KBM-7 (cell line): ENCODE data around the gene A2M.

ENCODE experiments used
- DNase-seq: peaks from one replicate; pipeline ENCODE4 v3.0.0-alpha.2; 2015
- in situ Hi-C: fragments of 300-500 bp; cut with MboI; formaldehyde crosslinking; loops from 2 replicates; pipeline ENCODE4 v1.14.3; 2020; ENCODE audit warnings: low sequenced_read_pairs, low pct_unique_long_range_greater_than_20kb, mixed read lengths

The A2M gene

DNA sequence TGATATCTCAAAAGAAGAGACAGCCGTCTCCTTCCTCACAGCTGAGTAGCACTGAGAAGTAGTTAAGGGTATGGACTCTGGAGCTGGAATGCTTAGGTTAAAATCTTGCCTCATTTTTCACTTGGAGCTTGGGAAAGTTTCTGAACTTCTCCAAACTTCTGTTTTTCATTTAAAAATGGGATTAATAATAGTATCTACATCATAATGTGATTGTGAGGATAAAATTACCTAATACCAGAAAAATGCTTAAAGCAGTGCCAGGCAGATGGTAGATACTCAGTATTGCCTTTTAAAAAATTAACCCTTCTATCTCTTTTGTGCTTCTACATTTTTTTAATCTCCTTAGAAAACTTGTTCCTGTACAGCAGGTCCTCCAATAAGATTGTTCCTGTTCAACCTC is 63.1 kb downstream of the A2M start:
- DNase-seq = no peak
- in situ Hi-C loops = no loop called here

DNA sequence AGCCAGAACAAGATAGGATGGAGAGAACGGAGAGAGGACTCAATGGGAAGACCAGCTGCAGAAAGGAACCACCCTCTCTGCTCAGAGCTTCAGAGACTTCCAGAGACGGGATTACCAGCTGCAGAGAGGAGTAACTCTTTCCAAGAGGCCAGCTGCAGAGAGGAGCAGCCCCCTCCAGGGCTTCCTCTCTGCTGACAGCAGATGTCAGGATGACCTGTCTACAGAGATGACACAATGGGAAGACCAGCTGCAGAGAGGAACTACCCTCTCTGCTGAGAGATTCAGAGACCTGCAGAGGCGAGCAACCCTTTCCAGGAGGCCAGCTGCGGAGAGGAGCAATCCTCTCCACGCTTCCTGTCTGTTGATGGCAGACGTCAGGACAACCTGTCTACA is 64.6 kb downstream of the A2M start:
- in situ Hi-C loops = no loop called here
- no peak for DNase-seq

DNA sequence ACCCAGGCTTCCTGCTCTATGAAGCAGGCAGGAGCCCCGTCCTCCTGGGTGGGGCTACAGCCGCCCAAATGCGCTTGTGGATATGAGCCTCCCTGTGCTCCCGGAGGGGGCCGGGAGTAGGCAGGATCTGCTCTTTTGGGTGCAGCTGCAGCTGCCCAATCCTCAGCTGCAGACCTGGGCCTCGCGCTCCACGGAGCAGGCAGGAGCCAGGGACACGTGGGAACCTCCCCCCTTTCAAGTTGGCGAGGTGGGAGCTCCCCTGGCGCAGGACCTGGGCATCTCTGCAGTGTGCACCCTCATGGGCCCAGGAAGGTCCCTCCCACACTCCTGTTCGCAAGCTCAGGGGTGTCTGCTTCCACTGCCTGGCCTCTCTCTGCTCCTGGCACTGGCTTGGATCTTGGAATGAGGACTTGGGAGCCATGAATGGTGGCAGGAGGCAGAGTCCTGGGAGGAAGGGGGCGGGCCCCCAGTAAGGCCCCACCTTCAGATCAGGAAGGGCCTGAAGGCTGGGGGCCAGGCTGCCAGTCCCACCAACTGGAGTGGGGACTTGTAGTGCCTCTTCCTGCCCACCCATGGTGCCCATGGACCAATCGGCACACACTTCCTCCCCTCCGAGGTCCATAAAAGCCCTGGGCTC is 65.1 kb downstream of the A2M start:
- in situ Hi-C loops = no loop called here
- DNase-seq = no peak

DNA sequence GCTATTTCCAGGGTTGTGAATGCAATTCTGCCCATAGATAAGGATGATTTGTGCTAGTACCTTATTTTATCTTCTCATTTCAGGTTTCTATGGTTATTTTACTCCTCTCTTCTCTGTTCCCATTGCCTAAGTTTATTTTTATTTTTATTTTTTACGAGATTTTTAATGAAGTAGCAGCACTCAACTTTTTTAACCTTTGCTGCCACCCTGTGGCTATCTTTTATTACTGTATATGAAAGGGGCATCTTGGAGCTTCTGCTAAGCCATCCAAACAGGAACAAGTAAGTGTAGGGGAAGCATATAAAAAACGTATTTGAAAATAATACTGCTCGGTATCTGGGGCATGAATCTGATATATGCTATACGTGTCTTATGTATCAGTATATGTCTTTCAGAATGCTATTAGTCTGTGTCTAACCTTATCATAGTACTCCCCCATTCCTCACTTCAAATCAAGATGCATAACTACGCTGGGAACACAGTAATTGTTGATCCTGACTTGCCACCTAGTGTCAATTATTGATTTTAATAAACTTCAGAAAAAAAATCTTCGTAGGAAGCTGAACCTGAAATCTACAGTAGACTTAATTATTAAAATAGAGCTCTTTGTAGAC is 66.1 kb downstream of the A2M start:
- peak; percentile 78 for DNase-seq
- in situ Hi-C loops = loop anchor here (25.0 kb wide), 1 partner anchor 387 kb away; the partner anchor contains the start of gene MFAP5

DNA sequence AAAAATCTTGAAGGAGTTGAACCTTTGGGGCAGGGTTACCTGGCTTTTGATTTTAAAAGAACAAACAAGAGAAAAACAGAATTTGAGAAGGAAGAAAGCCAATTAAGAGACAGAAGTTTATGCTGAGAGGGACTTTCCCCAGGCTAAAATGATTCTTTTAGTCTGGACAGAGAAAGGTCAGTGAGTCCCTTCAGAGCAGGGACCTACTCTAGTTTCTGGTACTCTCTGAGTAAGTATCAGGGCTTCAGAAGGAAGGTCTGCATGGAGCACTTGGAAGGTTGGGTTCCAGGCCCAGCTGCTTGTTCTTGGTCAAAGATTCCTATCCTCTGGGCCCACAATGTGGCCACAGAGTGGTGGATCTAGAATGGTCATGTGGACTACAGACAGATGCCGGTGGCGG is 66.8 kb downstream of the A2M start:
- in situ Hi-C loops = loop anchor here (25.0 kb wide), 1 partner anchor 387 kb away; the partner anchor contains the start of gene MFAP5
- DNase-seq = no peak

DNA sequence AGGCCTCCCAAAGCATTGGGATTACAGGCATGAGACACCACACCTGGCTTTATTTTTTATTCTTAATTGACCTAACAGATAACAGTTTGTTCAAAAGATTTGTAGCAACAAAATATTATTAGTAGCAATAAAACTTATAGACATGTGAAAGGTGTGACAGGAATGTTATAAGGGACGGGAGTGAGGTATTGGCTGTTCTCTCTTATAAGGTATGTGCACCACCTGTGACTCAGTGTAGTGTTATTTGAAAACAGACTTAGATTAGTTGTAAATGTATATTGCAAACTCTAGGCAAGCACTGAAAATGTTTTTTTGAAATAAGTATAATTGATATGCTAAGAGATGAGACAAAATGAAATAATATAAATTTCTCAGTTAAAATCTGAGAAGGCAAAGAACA is 68.6 kb downstream of the A2M start:
- no peak for DNase-seq
- in situ Hi-C loops = loop anchor here (25.0 kb wide), 1 partner anchor 385 kb away; the partner anchor contains the start of gene MFAP5

DNA sequence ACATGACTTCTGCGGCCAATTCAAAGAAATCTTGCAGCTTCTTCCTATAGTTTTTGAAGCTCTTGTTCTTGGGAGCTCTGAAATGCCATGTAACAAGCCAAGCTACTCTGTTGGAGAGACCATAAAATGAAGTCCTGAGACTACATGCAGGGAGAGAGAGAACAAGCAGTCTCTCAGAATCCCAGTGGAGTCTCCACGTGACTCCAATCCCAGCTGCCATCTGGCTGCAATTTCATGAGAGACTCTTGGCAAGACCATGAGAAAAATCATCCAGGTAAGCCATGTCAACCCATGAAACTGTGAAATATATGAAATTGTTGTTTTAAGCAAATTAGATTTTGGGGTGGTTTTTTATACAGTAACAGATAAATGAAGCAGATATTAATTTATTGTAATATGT is 72.0 kb downstream of the A2M start:
- no peak for DNase-seq
- in situ Hi-C loops = loop anchor here (25.0 kb wide), 1 partner anchor 381 kb away; the partner anchor contains the start of gene MFAP5

DNA sequence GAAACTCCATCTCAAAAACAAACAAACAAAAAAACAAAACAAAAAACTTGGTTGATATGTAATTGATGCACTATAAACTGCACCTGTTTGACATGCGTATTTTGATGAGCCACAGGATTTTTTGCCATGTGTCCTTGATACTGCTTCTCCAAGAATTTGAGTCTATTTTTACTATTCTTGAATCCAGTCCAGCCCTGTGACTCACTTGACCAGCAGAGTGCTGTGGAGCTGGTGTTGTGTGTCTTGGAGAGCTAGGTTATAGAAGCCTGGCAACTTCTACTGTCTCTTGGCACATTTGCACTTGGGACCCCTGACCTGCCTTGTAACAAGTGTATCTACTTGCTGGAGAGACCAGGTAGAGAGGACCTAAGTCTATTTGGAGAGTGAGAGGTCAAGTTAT is 74.4 kb downstream of the A2M start:
- in situ Hi-C loops = loop anchor here (25.0 kb wide), 1 partner anchor 379 kb away; the partner anchor contains the start of gene MFAP5
- no peak for DNase-seq

DNA sequence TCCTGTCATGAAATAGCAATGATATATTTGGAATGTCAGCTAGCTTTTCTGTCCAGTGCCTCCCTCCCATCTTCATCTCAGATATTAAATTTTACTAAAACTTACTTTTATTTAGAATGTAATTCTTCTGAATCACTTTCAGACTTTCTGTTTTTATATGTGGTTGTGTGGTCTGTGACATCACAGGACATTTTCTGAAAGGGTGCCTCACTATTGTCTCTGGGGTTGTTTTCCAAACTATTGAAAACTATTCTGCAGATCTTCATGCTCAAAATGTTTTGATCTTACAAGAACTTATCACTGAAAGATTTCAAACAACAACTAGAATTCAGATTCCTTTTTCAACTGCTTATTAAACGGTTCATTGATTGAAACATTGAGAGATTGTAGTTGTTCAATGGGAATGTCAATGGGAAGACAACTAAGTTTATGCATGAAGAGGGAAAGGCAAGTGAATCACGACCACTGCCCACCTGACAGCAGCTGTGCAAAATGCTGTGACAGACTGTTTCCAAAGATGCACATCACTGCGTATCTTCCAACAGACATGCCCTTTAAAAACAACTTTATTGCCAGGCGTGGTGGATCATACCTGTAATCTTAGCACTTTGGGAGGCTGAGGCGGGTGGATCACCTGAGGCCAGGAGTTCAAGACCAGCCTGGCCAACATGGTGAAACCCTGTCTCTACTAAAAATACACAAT is 75.1 kb downstream of the A2M start:
- DNase-seq = no peak
- in situ Hi-C loops = loop anchor here (25.0 kb wide), 1 partner anchor 378 kb away; the partner anchor contains the start of gene MFAP5

DNA sequence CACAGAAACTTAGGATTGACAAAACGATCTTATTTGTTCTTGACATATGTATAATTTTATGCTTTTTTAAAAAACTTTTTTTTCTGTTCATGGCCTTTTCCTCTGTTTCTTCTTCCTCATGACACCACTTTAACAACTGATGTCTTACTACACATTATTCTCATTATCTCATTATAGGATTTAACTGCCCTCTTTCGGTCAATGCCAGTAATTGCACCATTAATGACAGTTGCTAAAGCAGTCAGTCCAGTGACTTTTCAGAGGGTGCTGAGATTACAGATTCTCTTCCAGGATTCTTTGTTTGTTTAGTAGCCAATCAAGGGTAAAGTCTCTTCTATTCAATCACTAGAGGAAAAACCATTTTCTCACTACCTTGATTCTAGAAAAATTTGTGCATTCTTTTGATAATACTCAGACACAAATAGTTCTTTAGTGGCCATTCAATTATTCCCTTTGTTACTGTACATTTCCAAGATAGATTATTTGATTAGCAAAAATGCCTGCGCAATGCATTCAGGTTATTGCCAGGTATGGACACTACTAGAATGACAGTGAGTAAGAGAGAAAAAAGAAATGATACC is 76.2 kb downstream of the A2M start:
- peak; percentile 60 for DNase-seq
- in situ Hi-C loops = loop anchor here (25.0 kb wide), 1 partner anchor 377 kb away; the partner anchor contains the start of gene MFAP5

DNA sequence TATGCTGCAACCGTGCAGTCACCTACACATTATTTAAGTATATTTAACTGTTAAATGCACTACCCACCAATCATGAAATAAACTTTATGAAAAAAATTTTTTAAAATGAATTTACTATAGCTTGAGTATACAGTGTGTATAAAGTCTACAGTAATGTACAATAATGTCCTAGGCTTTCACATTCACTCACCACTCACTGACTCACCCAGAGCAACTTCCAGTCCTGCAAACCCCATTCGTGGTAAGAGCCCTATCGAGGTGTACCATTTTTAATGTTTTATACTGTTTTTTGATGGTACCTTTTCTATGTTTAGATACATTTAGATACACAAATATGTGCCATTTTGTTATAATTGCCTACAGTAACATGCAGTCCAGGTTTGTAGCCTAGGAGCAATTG is 78.3 kb downstream of the A2M start:
- DNase-seq = no peak
- in situ Hi-C loops = loop anchor here (25.0 kb wide), 1 partner anchor 375 kb away; the partner anchor contains the start of gene MFAP5

DNA sequence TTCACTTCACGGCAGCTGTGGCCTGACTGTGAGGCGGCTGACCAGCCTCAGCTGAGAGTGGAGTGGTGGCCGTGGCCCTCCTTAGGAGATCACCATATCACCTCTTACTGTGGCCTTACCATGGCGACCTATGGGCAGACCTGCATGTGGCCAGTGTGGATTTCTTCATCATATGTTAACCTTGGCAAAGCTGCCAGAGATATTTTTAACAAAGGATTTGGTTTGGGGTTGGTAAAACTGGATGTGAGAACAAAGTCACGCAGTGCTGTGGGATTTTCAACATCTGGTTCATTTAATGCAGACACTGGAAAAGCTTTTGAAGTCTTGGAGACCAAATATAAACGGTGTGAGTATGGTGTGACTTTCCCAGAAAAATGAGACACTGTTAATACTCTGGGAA is 79.5 kb downstream of the A2M start:
- in situ Hi-C loops = loop anchor here (25.0 kb wide), 1 partner anchor 374 kb away; the partner anchor contains the start of gene MFAP5
- DNase-seq = no peak

DNA sequence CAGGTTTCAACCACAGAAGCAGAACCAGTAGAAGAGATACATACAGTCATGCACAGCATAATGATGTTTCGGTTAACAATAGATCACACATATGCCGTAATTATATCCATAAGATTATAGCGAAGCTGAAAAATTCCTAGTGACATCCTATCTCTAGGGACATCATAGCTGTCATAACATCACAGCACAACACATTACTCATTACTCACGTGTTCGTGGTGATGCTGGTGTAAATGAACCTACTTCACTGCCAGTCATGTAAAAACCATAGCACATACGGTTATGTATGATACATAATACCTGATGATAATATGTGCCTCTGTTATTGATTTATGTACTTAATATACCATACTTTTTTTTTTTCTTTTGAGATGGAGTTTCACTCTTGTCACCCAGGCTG is 81.6 kb downstream of the A2M start:
- no peak for DNase-seq
- in situ Hi-C loops = loop anchor here (25.0 kb wide), 1 partner anchor 372 kb away; the partner anchor contains the start of gene MFAP5

DNA sequence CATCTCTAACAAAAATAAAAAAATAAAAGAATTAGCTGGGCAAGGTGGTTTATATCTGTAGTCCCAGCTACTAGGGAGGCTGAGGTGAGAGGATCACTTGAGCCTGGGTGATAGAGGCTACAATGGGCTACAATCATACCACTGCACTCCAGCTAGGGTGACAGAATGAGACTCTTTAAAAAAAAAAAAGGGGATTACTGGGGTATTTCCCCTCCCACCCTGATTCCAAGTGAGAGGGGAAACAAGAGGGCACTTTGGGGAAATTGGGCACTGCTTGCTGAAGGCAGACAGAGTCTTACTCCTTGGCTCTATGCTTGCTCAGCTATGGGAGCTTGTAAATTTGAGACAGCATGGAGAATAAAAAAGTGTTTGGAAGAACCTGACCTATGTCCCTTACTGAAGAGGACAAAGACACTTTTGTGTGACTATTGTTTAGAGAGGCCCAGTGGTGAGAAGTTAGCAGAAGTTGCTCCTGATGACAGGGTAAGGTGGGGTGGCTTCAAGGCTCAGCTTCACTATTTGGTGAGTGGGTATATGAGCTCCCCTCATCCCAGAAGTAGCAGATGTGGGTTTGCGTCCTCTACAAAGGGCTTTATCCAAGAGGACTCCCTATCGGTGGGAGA is 82.3 kb downstream of the A2M start:
- in situ Hi-C loops = loop anchor here (25.0 kb wide), 1 partner anchor 371 kb away; the partner anchor contains the start of gene MFAP5
- no peak for DNase-seq

DNA sequence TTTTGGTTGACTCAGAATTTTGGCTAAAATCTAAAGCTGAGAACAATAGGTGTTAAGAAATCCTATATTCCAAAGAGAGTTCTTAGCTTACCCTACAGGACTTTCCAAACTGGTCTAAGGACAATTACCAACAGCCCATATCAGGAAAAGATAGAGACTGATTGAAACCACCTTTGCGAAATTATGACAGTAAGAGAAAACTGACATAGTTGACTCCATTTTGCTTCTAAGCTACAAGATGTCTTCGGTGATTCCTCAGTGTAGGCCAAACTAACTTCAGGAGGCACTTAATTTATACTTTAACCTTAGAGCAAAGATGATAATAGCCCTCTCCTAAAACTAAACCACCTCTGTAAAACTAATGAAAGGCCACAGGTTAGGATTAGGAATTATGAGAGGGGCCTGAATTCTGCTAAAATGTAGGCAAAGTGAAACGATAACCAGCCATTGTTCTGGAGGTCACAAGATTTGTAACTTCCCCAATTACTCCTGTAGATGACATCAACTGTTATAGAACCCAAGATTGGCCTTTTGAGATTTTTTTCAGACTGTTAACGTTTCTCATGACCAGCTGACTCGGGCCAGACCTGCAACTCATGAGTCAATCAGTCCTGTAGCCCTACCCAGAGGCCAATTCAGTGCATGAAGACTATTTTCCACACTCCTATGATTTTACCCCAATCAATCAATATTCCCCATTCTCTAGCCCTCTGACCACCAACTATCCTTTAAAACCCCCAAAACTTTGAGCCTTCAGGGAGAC is 83.3 kb downstream of the A2M start:
- peak; percentile 29 for DNase-seq

DNA sequence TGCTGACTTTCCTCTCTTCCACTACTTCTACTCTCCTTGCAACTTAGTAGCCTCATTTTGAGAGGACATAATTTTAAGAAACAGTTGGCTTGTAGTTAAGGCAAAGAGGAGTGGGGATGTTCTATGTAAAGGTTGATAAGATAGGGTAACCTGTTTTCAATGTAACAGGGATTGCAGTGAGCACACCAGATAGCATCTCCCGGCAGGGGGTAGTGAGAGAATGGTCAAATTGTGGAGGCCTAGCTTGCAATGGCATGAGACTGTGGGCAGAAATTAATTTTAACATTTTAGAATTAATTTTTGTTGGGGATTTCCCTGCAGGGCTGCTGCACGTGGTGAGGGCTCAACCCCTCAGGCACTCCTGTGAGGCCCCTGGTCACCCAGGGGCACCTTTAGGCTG is 84.9 kb downstream of the A2M start:
- DNase-seq = no peak
- in situ Hi-C loops = loop anchor here (25.0 kb wide), 1 partner anchor 368 kb away; the partner anchor contains the start of gene MFAP5

More for the DNA sequence above, 83.3 kb downstream of the A2M start:
- in situ Hi-C loops = loop anchor here (25.0 kb wide), 1 partner anchor 370 kb away; the partner anchor contains the start of gene MFAP5

DNA sequence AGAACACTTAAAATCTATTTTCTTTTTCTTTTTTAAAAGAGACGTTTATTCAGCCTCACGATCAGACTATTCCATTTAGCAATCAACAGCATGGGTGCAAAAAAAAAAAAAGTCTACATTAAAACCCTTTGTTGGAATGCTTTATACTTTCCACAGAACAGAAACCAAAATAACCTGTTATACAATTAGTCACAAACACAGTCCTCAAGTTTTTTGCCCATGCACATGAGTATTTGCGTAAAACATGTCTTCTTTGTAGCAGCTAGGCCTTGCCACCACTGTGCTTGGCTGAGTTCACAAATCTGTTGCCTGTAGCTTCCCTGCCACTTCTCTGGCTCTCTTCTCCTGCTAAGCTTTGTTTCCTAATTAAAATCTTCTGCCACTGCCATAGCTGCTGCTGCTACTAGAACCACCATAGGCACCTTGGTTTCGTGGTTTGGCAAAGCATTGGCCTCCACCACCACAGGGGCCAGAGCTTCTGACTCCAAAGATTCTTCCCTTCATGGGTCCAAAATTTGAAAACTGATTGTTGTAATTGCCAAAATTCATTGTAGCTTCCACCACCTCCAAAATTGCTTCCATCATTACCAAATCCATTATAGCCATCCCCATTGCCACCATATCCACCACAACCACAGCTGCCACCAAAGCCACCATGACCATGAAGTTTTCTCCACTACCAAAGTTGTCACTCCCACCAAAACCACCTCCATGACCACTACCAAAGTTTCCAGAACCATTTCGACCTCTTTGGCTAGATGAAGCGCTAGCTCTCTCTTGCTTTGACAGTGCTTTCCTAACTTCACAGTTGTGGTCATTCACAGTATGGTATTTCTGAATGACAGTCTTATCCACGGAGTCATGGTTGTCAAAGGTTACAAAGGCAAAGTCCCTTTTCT is 88.3 kb downstream of the A2M start:
- in situ Hi-C loops = loop anchor here (25.0 kb wide), 1 partner anchor 365 kb away; the partner anchor contains the start of gene MFAP5
- DNase-seq = no peak
